Endothelial cell of umbilical vein (primary cell): ENCODE results near the gene PCDH9. TPM values are rescaled to one million over a fixed set of nuclear protein-coding genes. Genes with fewer than 3 reads are reported as not detected.

Experiments used
- BruUV-seq: library from RNA; stranded (reverse); fragments of 400-500 nt; replicated peaks from 2 replicates; lab custom pipeline; 2021; lab: Mats Ljungman, UMichigan
- CTCF ChIA-PET: fragments of 300-600, 350-600 bp; sonication (Branson Sonifier 250); formaldehyde crosslinking; loops from one replicate; lab custom pipeline; 2021; ENCODE audit warnings: antibody characterized with exemption, inconsistent platforms; lab: Charles Lee
- POLR2A ChIA-PET: fragments of 300-600, 350-600 bp; sonication (Branson Sonifier 250); formaldehyde crosslinking; loops from one replicate; lab custom pipeline; 2021; ENCODE audit warnings: antibody characterized with exemption, inconsistent platforms; lab: Charles Lee
- DNase-seq: peaks from one replicate; pipeline ENCODE4 v3.0.0-alpha.2; 2011; ENCODE audit warnings: low read depth, low spot score
- FAIRE-seq: peaks from 2 replicates; lab custom pipeline; 2011; peaks lifted over from hg19 to GRCh38; lab: Jason Lieb, UNC
- H2AFZ ChIP-seq: 2 replicates; pipeline ENCODE4 v1.6.0; 2012; ENCODE audit warnings: low read depth, low read length, control low read depth, inconsistent platforms
- H3K27ac ChIP-seq: 2 replicates; pipeline ENCODE4 v1.5.1; 2011; ENCODE audit warnings: low read depth, mild to moderate bottlenecking, control low read depth, low read length, moderate library complexity; ENCODE audit not compliant: insufficient read depth
- H3K27me3 ChIP-seq, 2 experiments: 2 replicates each; pipeline versions ENCODE4 v1.6.0 to v1.6.1; 2011; ENCODE audit warnings: low read length in 2 of 2, mixed read lengths in 1 of 2; ENCODE audit not compliant: control insufficient read depth in 2 of 2, insufficient read depth in 2 of 2
- H3K36me3 ChIP-seq, 2 experiments: 2 replicates in 1 of 2; 3 replicates in 1 of 2; pipeline ENCODE4 v1.5.1; 2011; ENCODE audit warnings: low read length in 2 of 2, mild to moderate bottlenecking in 1 of 2, moderate library complexity in 1 of 2; ENCODE audit not compliant: control insufficient read depth in 2 of 2, insufficient read depth in 2 of 2; ENCODE audit errors: extremely low read depth in 1 of 2
- H3K4me1 ChIP-seq: 3 replicates; pipeline ENCODE4 v1.5.1; 2011; ENCODE audit warnings: mild to moderate bottlenecking, low read length; ENCODE audit not compliant: control insufficient read depth, insufficient read depth; ENCODE audit errors: extremely low read depth
- H3K4me2 ChIP-seq: 2 replicates; pipeline ENCODE4 v1.6.1; 2011; ENCODE audit warnings: low read length, control low read depth, mixed read lengths; ENCODE audit not compliant: insufficient read depth
- H3K4me3 ChIP-seq, 3 experiments: fragments of 200-600 bp in 1 of 3; sonication (generic), shearing (Covaris generic) in 1 of 3; replicated peaks in 1 of 3; 2 replicates each; pipeline ENCODE4 v1.5.1; 2011 to 2016; ENCODE audit warnings: control low read depth in 3 of 3, low read length in 3 of 3, mild to moderate bottlenecking in 2 of 3, inconsistent platforms in 1 of 3, low read depth in 1 of 3, moderate library complexity in 1 of 3; ENCODE audit not compliant: insufficient read depth in 1 of 3
- H3K79me2 ChIP-seq: 2 replicates; pipeline ENCODE4 v1.6.0; 2012; ENCODE audit warnings: low read length, inconsistent platforms; ENCODE audit not compliant: control insufficient read depth, insufficient read depth
- H3K9ac ChIP-seq: replicated peaks from 2 replicates; pipeline ENCODE3; 2011; ENCODE audit warnings: low read length, control low read depth; ENCODE audit not compliant: insufficient read depth; ENCODE audit errors: extremely low read depth
- H3K9me1 ChIP-seq: replicated peaks from 3 replicates; pipeline ENCODE4 v1.6.0; 2011; ENCODE audit warnings: mild to moderate bottlenecking, low read length; ENCODE audit not compliant: control insufficient read depth, insufficient read depth; ENCODE audit errors: extremely low read depth
- H3K9me3 ChIP-seq: replicated peaks from 2 replicates; pipeline ENCODE4 v1.5.1; 2012; ENCODE audit warnings: low read length, inconsistent platforms; ENCODE audit not compliant: control insufficient read depth, insufficient read depth
- H4K20me1 ChIP-seq: replicated peaks from 2 replicates; pipeline ENCODE3; 2011; ENCODE audit warnings: mild to moderate bottlenecking, low read length; ENCODE audit not compliant: control insufficient read depth, insufficient read depth; ENCODE audit errors: extremely low read depth
- CTCF ChIP-seq, 2 donors: IDR thresholded peaks; 1 replicate in 1 of 2; 2 replicates in 1 of 2; pipeline ENCODE4 v1.5.1; 2011; ENCODE audit warnings: low read length in 2 of 2, mild to moderate bottlenecking in 2 of 2, moderate library complexity in 2 of 2, control low read depth in 1 of 2, inconsistent platforms in 1 of 2, low read depth in 1 of 2; ENCODE audit not compliant: insufficient read depth in 1 of 2; ENCODE audit errors: extremely low read depth in 1 of 2
- EZH2 ChIP-seq: IDR thresholded peaks from 2 replicates; pipeline ENCODE4 v1.6.1; 2012; ENCODE audit warnings: borderline replicate concordance, low read depth, mild to moderate bottlenecking, moderate library complexity, low read length, inconsistent platforms; ENCODE audit not compliant: severe bottlenecking
- FOS ChIP-seq: IDR thresholded peaks from 2 replicates; pipeline ENCODE4 v1.6.1; 2011; ENCODE audit warnings: mild to moderate bottlenecking, low read length, moderate library complexity, borderline replicate concordance; ENCODE audit not compliant: insufficient read depth
- GATA2 ChIP-seq: IDR thresholded peaks from 2 replicates; pipeline ENCODE4 v1.7.0; 2011; ENCODE audit warnings: low read depth, mild to moderate bottlenecking, moderate library complexity, mixed read lengths, low read length; ENCODE audit not compliant: insufficient read length, insufficient read depth
- JUN ChIP-seq: IDR thresholded peaks from 2 replicates; pipeline ENCODE4 v1.6.1; 2011; ENCODE audit warnings: borderline replicate concordance, low read depth; ENCODE audit not compliant: insufficient read length, insufficient read depth
- MAX ChIP-seq: IDR thresholded peaks from 2 replicates; pipeline ENCODE4 v1.6.1; 2011; ENCODE audit not compliant: insufficient read depth, insufficient read length
- MYC ChIP-seq: IDR thresholded peaks from one replicate; pipeline ENCODE4 v1.6.1; 2011; ENCODE audit warnings: mild to moderate bottlenecking, low read depth, low read length
- POLR2A ChIP-seq: IDR thresholded peaks from 2 replicates; pipeline ENCODE4 v1.6.1; 2012; ENCODE audit warnings: low read depth, mild to moderate bottlenecking, control low read depth, low read length
- POLR2AphosphoS5 ChIP-seq: IDR thresholded peaks from 2 replicates; pipeline ENCODE4 v1.6.1; 2012; ENCODE audit warnings: low read depth, mild to moderate bottlenecking, control low read depth, low read length, moderate library complexity; ENCODE audit not compliant: insufficient read depth
- dilution Hi-C: fragments of 300-500 bp; cut with MboI; formaldehyde crosslinking; loops from one replicate; pipeline ENCODE4 v1.15.0; 2019; ENCODE audit warnings: low sequenced_read_pairs; ENCODE audit not compliant: extremely low pct_ligation_motif_present
- intact Hi-C: fragments of 100-400 bp; cut with micrococcal nuclease; formaldehyde crosslinking; loops from one replicate; pipeline ENCODE4 v1.10.0; 2022
- polyA plus RNA-seq, 4 experiments: library from polyadenylated mRNA; depleted of rRNA in 3 of 4; stranded (reverse) in 3 of 4; unstranded in 1 of 4; fragments of >200 nt; gene quantifications; 2 replicates each; pipeline versions ENCODE4 v1.2.1 to v1.2.3, GENCODE V29; 2011 to 2012; ENCODE audit warnings: missing spikeins in 1 of 4
- total RNA-seq: library from RNA; stranded (reverse); gene quantifications from 2 replicates; pipeline ENCODE4 v1.2.3, GENCODE V29; 2021

PCDH9 gene
- total and polyA plus RNA-seq, 2 donors (not counting 3 experiments of a cell fraction or from before 2014, with no cell fraction given), result 1.1 to 5.2 TPM

- H3K79me2 ChIP-seq, result no peaks in the 10 kb centered on the region
- intact Hi-C loops, result no loop called here
- no peak overlapping the region for H3K4me3 ChIP-seq
- H3K4me1 ChIP-seq, result no peaks in the 10 kb centered on the region
- POLR2A ChIA-PET, result no interaction called here
- no peak overlapping the region for H3K4me2 ChIP-seq
- no peak overlapping the region for H3K27ac ChIP-seq
- H3K27me3 ChIP-seq, result no peaks in the 10 kb centered on the region
- no peaks in the 10 kb centered on the region for H3K9me1 ChIP-seq
- H4K20me1 ChIP-seq, result no peaks in the 10 kb centered on the region
- H2AFZ ChIP-seq, result no peak overlapping the region
- dilution Hi-C loops, result no loop called here
- CTCF ChIA-PET, result interaction anchor here (0.7 to 2.0 kb wide), 6 partner anchors 9 to 908 kb away, joined by 3 to 5 read pairs (median 3); no protein-coding TSS in a partner anchor
- no peak overlapping the region for H3K9ac ChIP-seq
- no peak for FAIRE-seq
- DNase-seq, result no peak
- no peaks in the 10 kb centered on the region for H3K36me3 ChIP-seq
- BruUV-seq, result no TSS peak
- no peaks in the 10 kb centered on the region for H3K9me3 ChIP-seq
- TF ChIP-seq GATA2 (no peak), CTCF (IDR thresholded peaks at IDR 0.05; ENCODE audit: extremely low read depth in 1 of 2, insufficient read depth in 1 of 2, low read depth in 1 of 2, low read length in 2 of 2) (no peak), EZH2 (no peak), MAX (no peak), JUN (no peak), MYC (no peak), POLR2A (no peak), FOS (no peak), POLR2AphosphoS5 (no peak)
These were observed 664.9 kb downstream of the PCDH9 start for GRCh38 chr13:66565279-66565678.
